ENCODE data around the gene STK16. TPM values are rescaled to one million over a fixed set of nuclear protein-coding genes. Genes with fewer than 3 reads are reported as not detected.

Gene STK16
- total RNA-seq, 1 donor from 2014 or later = 15.2 TPM

GRCh38 chr2:219293736-219294231, 48.5 kb downstream of the STK16 start:
- intact Hi-C loops (cut with DNase I) = loop anchor here (1.0 to 10.0 kb wide), 6 partner anchors 14 to 241 kb away; partner anchors contain the start of genes ANKZF1, ATG9A, DNAJB2 and DNPEP

GRCh38 chr2:219294356-219295351, 49.4 kb downstream of the STK16 start:
- Histone ChIP-seq H3K4me3 (peak overlapping the region; percentile 62 to 67), H3K9me3 (no peaks in the 10 kb centered on the region), H3K4me1 (peaks cover 0 to 16% of the 10 kb centered on the region in 2 donors), H3K27me3 (no peaks in the 10 kb centered on the region), H3K27ac (peak overlapping the region; percentile 83 to 86), H3K36me3 (no peaks in the 10 kb centered on the region)
- intact Hi-C loops (cut with DNase I) = loop anchor here (1.0 to 10.0 kb wide), 8 partner anchors 15 to 240 kb away; partner anchors contain the start of genes ANKZF1, ATG9A, DNAJB2 and DNPEP
- DNase-seq (ENCODE audit: low spot score in 2 of 2) = peak in 1 of 2 donors; percentile 91
- TF ChIP-seq, protein P1, sequence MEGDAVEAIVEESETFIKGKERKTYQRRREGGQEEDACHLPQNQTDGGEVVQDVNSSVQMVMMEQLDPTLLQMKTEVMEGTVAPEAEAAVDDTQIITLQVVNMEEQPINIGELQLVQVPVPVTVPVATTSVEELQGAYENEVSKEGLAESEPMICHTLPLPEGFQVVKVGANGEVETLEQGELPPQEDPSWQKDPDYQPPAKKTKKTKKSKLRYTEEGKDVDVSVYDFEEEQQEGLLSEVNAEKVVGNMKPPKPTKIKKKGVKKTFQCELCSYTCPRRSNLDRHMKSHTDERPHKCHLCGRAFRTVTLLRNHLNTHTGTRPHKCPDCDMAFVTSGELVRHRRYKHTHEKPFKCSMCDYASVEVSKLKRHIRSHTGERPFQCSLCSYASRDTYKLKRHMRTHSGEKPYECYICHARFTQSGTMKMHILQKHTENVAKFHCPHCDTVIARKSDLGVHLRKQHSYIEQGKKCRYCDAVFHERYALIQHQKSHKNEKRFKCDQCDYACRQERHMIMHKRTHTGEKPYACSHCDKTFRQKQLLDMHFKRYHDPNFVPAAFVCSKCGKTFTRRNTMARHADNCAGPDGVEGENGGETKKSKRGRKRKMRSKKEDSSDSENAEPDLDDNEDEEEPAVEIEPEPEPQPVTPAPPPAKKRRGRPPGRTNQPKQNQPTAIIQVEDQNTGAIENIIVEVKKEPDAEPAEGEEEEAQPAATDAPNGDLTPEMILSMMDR (IDR thresholded peaks at IDR 0.05) = peak; percentile 97 to 99 (median 98)

More at GRCh38 chr2:219293736-219294231, 48.5 kb downstream of the STK16 start:
- no peaks in the 10 kb centered on the region for H3K36me3 ChIP-seq
- H3K27ac ChIP-seq = peak overlapping the region; percentile 83 to 86
- peak in 1 of 2 donors; percentile 62 for DNase-seq (ENCODE audit: low spot score in 2 of 2)
- H3K27me3 ChIP-seq = no peaks in the 10 kb centered on the region
- TF ChIP-seq, protein P1 (IDR thresholded peaks at IDR 0.05) = no peak
- H3K9me3 ChIP-seq = no peaks in the 10 kb centered on the region
- peaks cover 5 to 20% of the 10 kb centered on the region in 2 donors for H3K4me1 ChIP-seq
- H3K4me3 ChIP-seq = peak overlapping the region in 1 of 2 donors; percentile 67

DNA sequence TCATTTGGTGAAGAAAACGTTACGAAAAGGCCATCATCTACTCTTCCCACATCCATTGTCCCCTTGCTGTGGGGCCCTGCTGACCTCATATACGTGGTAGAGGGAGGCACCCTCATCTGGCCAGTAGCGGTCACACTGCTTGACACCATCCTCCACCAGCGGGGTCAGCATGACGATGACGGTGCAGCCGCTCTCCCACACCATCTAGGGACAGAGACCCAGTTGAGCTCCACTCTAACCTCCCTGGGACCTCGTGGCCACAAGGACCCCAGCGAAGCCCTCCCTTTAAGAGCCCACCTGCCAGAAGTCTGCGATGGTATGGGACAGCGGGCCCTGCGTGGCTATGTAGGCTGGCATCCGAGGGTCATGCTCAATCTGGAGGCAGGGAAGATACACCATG, 50.9 kb downstream of the STK16 start:
- Histone ChIP-seq H3K36me3 (no peaks in the 10 kb centered on the region), H3K27ac (no peak overlapping the region), H3K27me3 (no peaks in the 10 kb centered on the region), H3K9me3 (no peaks in the 10 kb centered on the region), H3K4me3 (no peak overlapping the region), H3K4me1 (peaks cover 0 to 10% of the 10 kb centered on the region in 2 donors)
- no peak for DNase-seq (ENCODE audit: low spot score in 2 of 2)
- intact Hi-C loops (cut with DNase I) = loop anchor here (5.0 to 10.0 kb wide), 2 partner anchors 239 kb away; no protein-coding TSS in a partner anchor
- TF ChIP-seq, protein P1 (IDR thresholded peaks at IDR 0.05) = no peak

- H3K27ac ChIP-seq = no peak overlapping the region
- no peaks in the 10 kb centered on the region for H3K9me3 ChIP-seq
- no peaks in the 10 kb centered on the region for H3K36me3 ChIP-seq
- intact Hi-C loops (cut with DNase I) = loop anchor here (5.0 to 10.0 kb wide), 2 partner anchors 238 to 240 kb away; no protein-coding TSS in a partner anchor
- H3K4me3 ChIP-seq = no peak overlapping the region
- TF ChIP-seq, protein P1 (IDR thresholded peaks at IDR 0.05) = no peak
- peaks cover 0 to 10% of the 10 kb centered on the region in 2 donors for H3K4me1 ChIP-seq
- H3K27me3 ChIP-seq = no peaks in the 10 kb centered on the region
- DNase-seq (ENCODE audit: low spot score in 2 of 2) = no peak
These were observed 51.5 kb downstream of the STK16 start for GRCh38 chr2:219296631-219297391.

All from ascending aorta (tissue), 2 donors.